GM19328 (cell line): ENCODE measurements around the gene ACCS.
A peak's percentile ranks its signal among the peaks of the same experiment; 100 is the strongest.

Experiments used
- ATAC-seq: cut with Tn5 transposase; IDR thresholded peaks from one replicate; pipeline ENCODE4 v1.9.1; 2021; ENCODE audit warnings: mild to moderate bottlenecking, moderate library complexity; ENCODE audit not compliant: unreplicated experiment

ACCS gene

GRCh38 chr11:44065841-44066731 lies at the start of gene ACCS:
ACCS (plus strand) TSS chr11:44066270; CDS start chr11:44067628, 1,358 bp downstream.
- ATAC-seq, result peak; percentile 92

GRCh38 chr11:44016546-44017442 lies 49.3 kb upstream of the ACCS start:
- no peak for ATAC-seq

GRCh38 chr11:44017443-44018126 lies 48.5 kb upstream of the ACCS start:
- ATAC-seq, result no peak

GRCh38 chr11:44018127-44018521 lies 47.9 kb upstream of the ACCS start:
- ATAC-seq, result no peak

GRCh38 chr11:44018829-44019228 lies 47.2 kb upstream of the ACCS start:
- no peak for ATAC-seq

- no peak for ATAC-seq
These were observed 41.1 kb upstream of the ACCS start for GRCh38 chr11:44024977-44025376.

- no peak for ATAC-seq
These were observed 40.3 kb upstream of the ACCS start for GRCh38 chr11:44025727-44026126.

- no peak for ATAC-seq
These were observed 37.7 kb upstream of the ACCS start for GRCh38 chr11:44028401-44028800.

- ATAC-seq, result no peak
These were observed 37.1 kb upstream of the ACCS start for GRCh38 chr11:44028816-44029506.

GRCh38 chr11:44029507-44029845 lies 36.6 kb upstream of the ACCS start:
- no peak for ATAC-seq

GRCh38 chr11:44029977-44030911 lies 35.8 kb upstream of the ACCS start:
- no peak for ATAC-seq

- no peak for ATAC-seq
These were observed 35.1 kb upstream of the ACCS start for GRCh38 chr11:44030996-44031395.

GRCh38 chr11:44031549-44031948 lies 34.5 kb upstream of the ACCS start:
- ATAC-seq, result no peak

GRCh38 chr11:44032299-44033085 lies 33.6 kb upstream of the ACCS start:
- no peak for ATAC-seq

GRCh38 chr11:44033411-44033850 lies 32.6 kb upstream of the ACCS start:
- no peak for ATAC-seq

- ATAC-seq, result no peak
These were observed 32.2 kb upstream of the ACCS start for GRCh38 chr11:44033856-44034255.

- ATAC-seq, result no peak
These were observed 31.4 kb upstream of the ACCS start for GRCh38 chr11:44034639-44035038.

- peak; percentile 69 for ATAC-seq
These were observed 29.0 kb upstream of the ACCS start for GRCh38 chr11:44036811-44037657.
